Liver (tissue), 3 donors: Measurements from ENCODE around the gene TUT4.

Experiments used
- CTCF ChIP-seq: fragments of 150-350 bp; IDR thresholded peaks from 2 replicates; pipeline ENCODE4 v1.5.1; 2017; ENCODE audit warnings: improper control_type of control experiment, low read depth, low read length; ENCODE audit not compliant: missing input control
- EGR1 ChIP-seq, 2 donors: IDR thresholded peaks; 2 replicates each; pipeline ENCODE4 v1.6.1; 2016 to 2018; ENCODE audit warnings: antibody characterized with exemption in 2 of 2, low read depth in 2 of 2
- FOXA1 ChIP-seq: IDR thresholded peaks from 2 replicates; pipeline ENCODE4 v1.6.1; 2016; ENCODE audit warnings: antibody characterized with exemption
- GABPA ChIP-seq, 2 donors: IDR thresholded peaks in 1 of 2; conservative IDR thresholded peaks in 1 of 2; 2 replicates each; pipeline ENCODE4 v1.6.1; 2016; ENCODE audit warnings: antibody characterized with exemption in 2 of 2, mild to moderate bottlenecking in 1 of 2, moderate library complexity in 1 of 2
- donor health status: healthy.
- donor health status: healthy.

- TF ChIP-seq EGR1 (IDR thresholded peaks at IDR 0.05; ENCODE audit: low read depth in 2 of 2) (no peak), CTCF (no peak), FOXA1 (no peak), GABPA (IDR thresholded peaks at IDR 0.05 in 1 of 2, conservative IDR thresholded peaks at IDR 0.05 in 1 of 2) (no peak)
Observed at GRCh38 chr1:52562766-52563165, 9.9 kb upstream of the TUT4 start.
